Liver (tissue), 9 donors: ENCODE data around the gene MANBA. TPM values are rescaled to one million over a fixed set of nuclear protein-coding genes. Genes with fewer than 3 reads are reported as not detected.

ENCODE experiments used
- DNase-seq: peaks from one replicate; pipeline ENCODE4 v3.0.0-alpha.2; 2017; ENCODE audit warnings: low spot score
- H3K27ac ChIP-seq, 2 donors: one replicate each; pipeline ENCODE4 v1.7.0; 2013; ENCODE audit warnings: inconsistent platforms in 2 of 2, low read length in 2 of 2, control low read depth in 1 of 2, low read depth in 1 of 2, mild to moderate bottlenecking in 1 of 2
- H3K27me3 ChIP-seq, 4 donors: one replicate each; pipeline versions ENCODE4 v1.6.1 to v1.7.0; 2013; ENCODE audit warnings: low read length in 3 of 4, inconsistent platforms in 1 of 4, mild to moderate bottlenecking in 1 of 4, moderate library complexity in 1 of 4; ENCODE audit not compliant: control insufficient read depth in 4 of 4, insufficient read depth in 4 of 4
- H3K36me3 ChIP-seq, 4 donors: one replicate each; pipeline versions ENCODE4 v1.6.1 to v1.7.0; 2013; ENCODE audit warnings: low read length in 3 of 4, mild to moderate bottlenecking in 3 of 4, low read depth in 1 of 4, moderate library complexity in 1 of 4; ENCODE audit not compliant: control insufficient read depth in 4 of 4, insufficient read depth in 3 of 4
- H3K4me1 ChIP-seq, 4 donors: one replicate each; pipeline versions ENCODE4 v1.6.1 to v1.7.0; 2013; ENCODE audit warnings: low read length in 3 of 4, mild to moderate bottlenecking in 3 of 4, moderate library complexity in 1 of 4; ENCODE audit not compliant: control insufficient read depth in 4 of 4, insufficient read depth in 4 of 4
- H3K4me3 ChIP-seq, 3 donors: one replicate each; pipeline versions ENCODE4 v1.6.1 to v1.7.0; 2013; ENCODE audit warnings: low read length in 3 of 3, control low read depth in 1 of 3, low read depth in 1 of 3, mild to moderate bottlenecking in 1 of 3
- H3K9ac ChIP-seq, 2 donors: one replicate each; pipeline ENCODE4 v1.7.0; 2013; ENCODE audit warnings: low read length in 2 of 2, mild to moderate bottlenecking in 2 of 2, moderate library complexity in 2 of 2, control low read depth in 1 of 2, low read depth in 1 of 2
- H3K9me3 ChIP-seq, 4 donors: one replicate each; pipeline versions ENCODE4 v1.6.1 to v1.7.0; 2013; ENCODE audit warnings: low read length in 3 of 4; ENCODE audit not compliant: control insufficient read depth in 4 of 4
- ATF3 ChIP-seq: IDR thresholded peaks from 2 replicates; pipeline ENCODE4 v1.6.1; 2016; ENCODE audit warnings: antibody characterized with exemption
- CTCF ChIP-seq: fragments of 150-350 bp; IDR thresholded peaks from 2 replicates; pipeline ENCODE4 v1.5.1; 2017; ENCODE audit warnings: improper control_type of control experiment, low read depth, low read length; ENCODE audit not compliant: missing input control
- EGR1 ChIP-seq, 2 donors: IDR thresholded peaks; 2 replicates each; pipeline ENCODE4 v1.6.1; 2016 to 2018; ENCODE audit warnings: antibody characterized with exemption in 2 of 2, low read depth in 2 of 2
- FOXA1 ChIP-seq: IDR thresholded peaks from 2 replicates; pipeline ENCODE4 v1.6.1; 2016; ENCODE audit warnings: antibody characterized with exemption
- FOXA2 ChIP-seq: IDR thresholded peaks from 2 replicates; pipeline ENCODE4 v1.6.1; 2016; ENCODE audit warnings: antibody characterized with exemption
- GABPA ChIP-seq, 2 donors: IDR thresholded peaks in 1 of 2; conservative IDR thresholded peaks in 1 of 2; 2 replicates each; pipeline ENCODE4 v1.6.1; 2016; ENCODE audit warnings: antibody characterized with exemption in 2 of 2, mild to moderate bottlenecking in 1 of 2, moderate library complexity in 1 of 2
- HNF4A ChIP-seq, 2 donors: conservative IDR thresholded peaks; 2 replicates each; pipeline ENCODE4 v1.6.1; 2016; ENCODE audit warnings: antibody characterized with exemption in 2 of 2, mild to moderate bottlenecking in 2 of 2
- HNF4G ChIP-seq: IDR thresholded peaks from 2 replicates; pipeline ENCODE4 v1.6.1; 2016; ENCODE audit warnings: antibody characterized with exemption
- JUND ChIP-seq, 2 donors: IDR thresholded peaks; 2 replicates each; pipeline ENCODE4 v1.6.1; 2016; ENCODE audit warnings: antibody characterized with exemption in 2 of 2
- NR2F2 ChIP-seq: IDR thresholded peaks from 2 replicates; pipeline ENCODE4 v1.6.1; 2016; ENCODE audit warnings: antibody characterized with exemption
- RAD21 ChIP-seq, 2 donors: IDR thresholded peaks; 2 replicates each; pipeline ENCODE4 v1.6.1; 2016; ENCODE audit warnings: antibody characterized with exemption in 2 of 2, mild to moderate bottlenecking in 2 of 2
- REST ChIP-seq: IDR thresholded peaks from 2 replicates; pipeline ENCODE4 v1.6.1; 2016; ENCODE audit warnings: antibody characterized with exemption, mild to moderate bottlenecking
- RXRA ChIP-seq, 2 donors: IDR thresholded peaks; 2 replicates each; pipeline ENCODE4 v1.6.1; 2017 to 2018; ENCODE audit warnings: antibody characterized with exemption in 2 of 2, mild to moderate bottlenecking in 1 of 2
- SP1 ChIP-seq: IDR thresholded peaks from 2 replicates; pipeline ENCODE4 v1.6.1; 2018; ENCODE audit warnings: antibody characterized with exemption, mild to moderate bottlenecking
- TAF1 ChIP-seq: conservative IDR thresholded peaks from 2 replicates; pipeline ENCODE4 v1.6.1; 2016; ENCODE audit warnings: antibody characterized with exemption, mild to moderate bottlenecking
- YY1 ChIP-seq: IDR thresholded peaks from 2 replicates; pipeline ENCODE4 v1.6.1; 2016; ENCODE audit warnings: antibody characterized with exemption, mild to moderate bottlenecking
- ZBTB33 ChIP-seq: IDR thresholded peaks from 2 replicates; pipeline ENCODE4 v1.6.1; 2016; ENCODE audit warnings: antibody characterized with exemption
- WGBS: extraction: QIAGEN DNeasy Blood & Tissue Kit; methylation state at CpG from one replicate; pipeline ENCODE4 v1.1.7; 2013; 5-methylcytosine and 5-hydroxymethylcytosine counted together
- polyA plus RNA-seq, 2 donors: library from polyadenylated mRNA; stranded (reverse) in 1 of 2; unstranded in 1 of 2; fragments of 200-250 nt in 1 of 2; fragments of >200 nt in 1 of 2; fragmentation: Nextera tagmentation in 1 of 2; extraction: Ambion mirVana in 1 of 2; gene quantifications; one replicate each; pipeline versions ENCODE4 v1.2.1 to v1.2.3, GENCODE V29; 2013 to 2015
- total RNA-seq, 2 donors: library from RNA; depleted of rRNA; stranded (reverse); fragments of >200 nt; gene quantifications; one replicate each; pipeline ENCODE4 v1.2.3, GENCODE V29; 2014
- donor health status: healthy.
- donor health status: healthy.
- donor health status: healthy.
- donor health status: healthy.
- donor health status: healthy.

MANBA gene
- total and polyA plus RNA-seq, 4 donors: 7.1 to 24.2 (median 15.5) TPM

- H3K4me1 ChIP-seq: no peaks in the 10 kb centered on the region
- WGBS: 75% methylated on average over 1 of the region's 1 CpG
- H3K9me3 ChIP-seq: no peaks in the 10 kb centered on the region
- H3K9ac ChIP-seq: no peak overlapping the region
- TF ChIP-seq TAF1: no peak
- TF ChIP-seq HNF4A (conservative IDR thresholded peaks at IDR 0.05): no peak
- no peak for TF ChIP-seq CTCF
- no peak for TF ChIP-seq RAD21 (IDR thresholded peaks at IDR 0.05)
- no peak for TF ChIP-seq RXRA (IDR thresholded peaks at IDR 0.05)
- no peak for TF ChIP-seq FOXA1
- TF ChIP-seq ATF3: no peak
- no peak for TF ChIP-seq YY1
- TF ChIP-seq GABPA (IDR thresholded peaks at IDR 0.05 in 1 of 2, conservative IDR thresholded peaks at IDR 0.05 in 1 of 2): no peak
- TF ChIP-seq NR2F2: no peak
- no peak for TF ChIP-seq FOXA2
- no peak for TF ChIP-seq SP1
- no peak for TF ChIP-seq EGR1 (IDR thresholded peaks at IDR 0.05; ENCODE audit: low read depth in 2 of 2)
- TF ChIP-seq ZBTB33: no peak
- TF ChIP-seq REST: no peak
- no peak for TF ChIP-seq JUND (IDR thresholded peaks at IDR 0.05)
- TF ChIP-seq HNF4G: no peak
- DNase-seq: no peak
- H3K4me3 ChIP-seq: no peak overlapping the region
- peaks cover 0 to 2% (median 0%) of the 10 kb centered on the region in 4 donors for H3K36me3 ChIP-seq
- H3K27me3 ChIP-seq: no peaks in the 10 kb centered on the region
- H3K27ac ChIP-seq: no peak overlapping the region
Measured at GRCh38 chr4:102735582-102735981, 25.2 kb downstream of the MANBA start.
